A549 treated with AZD2906 at 1 μM for 4 hours (cell line): ENCODE results near the gene DENND2C. TPM values are rescaled to one million over a fixed set of nuclear protein-coding genes. Genes with fewer than 3 reads are reported as not detected.

Experiments used
- total RNA-seq: library from RNA; stranded (reverse); fragments of 200-300 nt; extraction: Qiagen RNA extraction; gene quantifications from 5 replicates; pipeline ENCODE4 v1.2.3, GENCODE V29; 2022

Gene DENND2C
- 0.32 to 0.51 TPM (median 0.40 TPM) in 5 replicates for total RNA-seq

GRCh38 chr1:114669562-114670082 lies at the start of gene DENND2C:
DENND2C (minus strand) TSS chr1:114670049; CDS start chr1:114625984, 44,065 bp downstream.

GRCh38 chr1:114716304-114717170 lies 46.7 kb upstream of the DENND2C start, which contains the start of gene NRAS:
NRAS (minus strand) TSS chr1:114716771; CDS start chr1:114716160, 611 bp downstream.

GRCh38 chr1:114695430-114696058 lies 25.7 kb upstream of the DENND2C start, which contains the start of gene AMPD1:
AMPD1 (minus strand) TSS chr1:114695546; CDS start chr1:114695471, 75 bp downstream.

GRCh38 chr1:114581335-114582287 lies 88.2 kb downstream of the DENND2C start, which contains the start of gene BCAS2:
BCAS2 (minus strand) TSS chr1:114581615; CDS start chr1:114581591, 24 bp downstream.

Other genes starting within 250 kb of the DENND2C start
- 9.1 to 16.0 TPM (median 10.6 TPM) in 5 replicates for gene TRIM33, start 158.8 kb downstream of the DENND2C start, total RNA-seq
- gene BCAS2, start 88.4 kb downstream of the DENND2C start, total RNA-seq: 24.8 to 28.1 TPM (median 26.8 TPM) in 5 replicates
- not detected in 5 replicates for gene AMPD1, start 25.5 kb upstream of the DENND2C start, total RNA-seq
- 25.7 to 36.2 TPM (median 28.6 TPM) in 5 replicates for gene NRAS, start 46.7 kb upstream of the DENND2C start, total RNA-seq
- 114 to 170 TPM (median 119 TPM) in 5 replicates for gene CSDE1, start 87.9 kb upstream of the DENND2C start, total RNA-seq
- gene SIKE1, start 110.6 kb upstream of the DENND2C start, total RNA-seq: 14.0 to 19.3 TPM (median 17.1 TPM) in 5 replicates
- gene SYCP1, start 184.8 kb upstream of the DENND2C start, total RNA-seq: not detected in 5 replicates